SK-N-SH (cell line): ENCODE data around the gene ERLIN1.

Experiments
- EP300 ChIP-seq, 2 experiments: IDR thresholded peaks; 2 replicates each; pipeline versions ENCODE4 v1.4.0 to v1.6.1; 2012; ENCODE audit warnings: borderline replicate concordance in 1 of 2, low read depth in 1 of 2, low read length in 1 of 2
- EZH2phosphoT487 ChIP-seq: fragments of 200-600 bp; sonication (generic); IDR thresholded peaks from 2 replicates; pipeline ENCODE4 v1.6.1; 2017; ENCODE audit warnings: low read depth, mixed run types, mild to moderate bottlenecking, antibody characterized with exemption, moderate library complexity, borderline replicate concordance
- MXI1 ChIP-seq: IDR thresholded peaks from 2 replicates; pipeline ENCODE4 v1.6.1; 2012; ENCODE audit warnings: mild to moderate bottlenecking, low read depth, low read length, improper control_type of control experiment
- NRF1 ChIP-seq: IDR thresholded peaks from 2 replicates; pipeline ENCODE4 v1.6.1; 2012; ENCODE audit warnings: low read depth, mild to moderate bottlenecking, low read length
- POLR2AphosphoS5 ChIP-seq: IDR thresholded peaks from 2 replicates; pipeline ENCODE4 v1.6.1; 2012; ENCODE audit warnings: low read depth, low read length
- RAD21 ChIP-seq: IDR thresholded peaks from 2 replicates; pipeline ENCODE4 v1.6.1; 2012; ENCODE audit warnings: mild to moderate bottlenecking, low read length
- RFX5 ChIP-seq: IDR thresholded peaks from 2 replicates; pipeline ENCODE4 v1.6.1; 2012; ENCODE audit warnings: mild to moderate bottlenecking, improper control_type of control experiment, low read length
- SIN3A ChIP-seq: IDR thresholded peaks from 2 replicates; pipeline ENCODE4 v1.6.1; 2012; ENCODE audit warnings: low read depth, mild to moderate bottlenecking, low read length, moderate library complexity, borderline replicate concordance
- USF1 ChIP-seq: IDR thresholded peaks from 2 replicates; pipeline ENCODE4 v1.4.0; 2012; ENCODE audit warnings: low read depth, borderline replicate concordance
- YY1 ChIP-seq: IDR thresholded peaks from 2 replicates; pipeline ENCODE4 v1.4.0; 2012; ENCODE audit warnings: low read depth, mild to moderate bottlenecking
- ZBTB33 ChIP-seq: IDR thresholded peaks from 2 replicates; pipeline ENCODE4 v1.4.0; 2012; ENCODE audit warnings: low read depth, borderline replicate concordance
- TF ChIP-seq, protein P1 (sequence below): fragments of 200-600 bp; sonication (generic); IDR thresholded peaks from 2 replicates; pipeline ENCODE4 v1.6.1; 2017; ENCODE audit warnings: antibody characterized with exemption, mild to moderate bottlenecking, moderate library complexity
- TF ChIP-seq, protein P2 (sequence below): IDR thresholded peaks from 2 replicates; pipeline ENCODE4 v1.4.0; 2012; ENCODE audit warnings: low read depth
- TF ChIP-seq, protein P3 (sequence below): IDR thresholded peaks from 2 replicates; pipeline ENCODE4 v1.6.1; 2012; ENCODE audit warnings: mild to moderate bottlenecking, low read depth, low read length, moderate library complexity

DNA sequence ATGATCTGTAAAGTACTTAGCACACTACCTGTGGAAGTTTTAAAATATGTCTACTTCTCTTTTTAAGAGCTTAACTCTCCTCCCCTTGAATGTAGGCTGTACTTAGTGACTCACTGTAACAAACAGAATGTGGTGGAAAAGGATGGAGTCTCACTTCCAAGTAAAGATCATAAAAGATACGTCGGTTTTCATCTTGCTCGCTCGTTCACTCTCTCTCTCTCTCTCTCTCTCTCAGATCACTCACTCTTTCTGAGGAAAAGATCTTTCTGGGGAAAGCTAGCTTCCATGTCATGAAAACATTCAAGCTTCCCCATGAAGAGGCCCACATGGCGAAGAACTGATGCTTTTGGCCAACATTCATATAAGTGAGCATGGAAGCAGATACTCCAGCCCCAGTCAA is 38.0 kb upstream of the ERLIN1 start:
- TF ChIP-seq NRF1 (no peak), USF1 (no peak), RFX5 (no peak), SIN3A (no peak), EP300 (IDR thresholded peaks at IDR 0.05; ENCODE audit: borderline replicate concordance in 1 of 2, low read depth in 1 of 2, low read length in 1 of 2) (no peak), YY1 (no peak), RAD21 (no peak), EZH2phosphoT487 (no peak), ZBTB33 (no peak), POLR2AphosphoS5 (no peak), MXI1 (no peak)
- TF ChIP-seq, protein P1, sequence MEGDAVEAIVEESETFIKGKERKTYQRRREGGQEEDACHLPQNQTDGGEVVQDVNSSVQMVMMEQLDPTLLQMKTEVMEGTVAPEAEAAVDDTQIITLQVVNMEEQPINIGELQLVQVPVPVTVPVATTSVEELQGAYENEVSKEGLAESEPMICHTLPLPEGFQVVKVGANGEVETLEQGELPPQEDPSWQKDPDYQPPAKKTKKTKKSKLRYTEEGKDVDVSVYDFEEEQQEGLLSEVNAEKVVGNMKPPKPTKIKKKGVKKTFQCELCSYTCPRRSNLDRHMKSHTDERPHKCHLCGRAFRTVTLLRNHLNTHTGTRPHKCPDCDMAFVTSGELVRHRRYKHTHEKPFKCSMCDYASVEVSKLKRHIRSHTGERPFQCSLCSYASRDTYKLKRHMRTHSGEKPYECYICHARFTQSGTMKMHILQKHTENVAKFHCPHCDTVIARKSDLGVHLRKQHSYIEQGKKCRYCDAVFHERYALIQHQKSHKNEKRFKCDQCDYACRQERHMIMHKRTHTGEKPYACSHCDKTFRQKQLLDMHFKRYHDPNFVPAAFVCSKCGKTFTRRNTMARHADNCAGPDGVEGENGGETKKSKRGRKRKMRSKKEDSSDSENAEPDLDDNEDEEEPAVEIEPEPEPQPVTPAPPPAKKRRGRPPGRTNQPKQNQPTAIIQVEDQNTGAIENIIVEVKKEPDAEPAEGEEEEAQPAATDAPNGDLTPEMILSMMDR: no peak
- TF ChIP-seq, protein P2, sequence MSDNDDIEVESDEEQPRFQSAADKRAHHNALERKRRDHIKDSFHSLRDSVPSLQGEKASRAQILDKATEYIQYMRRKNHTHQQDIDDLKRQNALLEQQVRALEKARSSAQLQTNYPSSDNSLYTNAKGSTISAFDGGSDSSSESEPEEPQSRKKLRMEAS: no peak
- TF ChIP-seq, protein P3, sequence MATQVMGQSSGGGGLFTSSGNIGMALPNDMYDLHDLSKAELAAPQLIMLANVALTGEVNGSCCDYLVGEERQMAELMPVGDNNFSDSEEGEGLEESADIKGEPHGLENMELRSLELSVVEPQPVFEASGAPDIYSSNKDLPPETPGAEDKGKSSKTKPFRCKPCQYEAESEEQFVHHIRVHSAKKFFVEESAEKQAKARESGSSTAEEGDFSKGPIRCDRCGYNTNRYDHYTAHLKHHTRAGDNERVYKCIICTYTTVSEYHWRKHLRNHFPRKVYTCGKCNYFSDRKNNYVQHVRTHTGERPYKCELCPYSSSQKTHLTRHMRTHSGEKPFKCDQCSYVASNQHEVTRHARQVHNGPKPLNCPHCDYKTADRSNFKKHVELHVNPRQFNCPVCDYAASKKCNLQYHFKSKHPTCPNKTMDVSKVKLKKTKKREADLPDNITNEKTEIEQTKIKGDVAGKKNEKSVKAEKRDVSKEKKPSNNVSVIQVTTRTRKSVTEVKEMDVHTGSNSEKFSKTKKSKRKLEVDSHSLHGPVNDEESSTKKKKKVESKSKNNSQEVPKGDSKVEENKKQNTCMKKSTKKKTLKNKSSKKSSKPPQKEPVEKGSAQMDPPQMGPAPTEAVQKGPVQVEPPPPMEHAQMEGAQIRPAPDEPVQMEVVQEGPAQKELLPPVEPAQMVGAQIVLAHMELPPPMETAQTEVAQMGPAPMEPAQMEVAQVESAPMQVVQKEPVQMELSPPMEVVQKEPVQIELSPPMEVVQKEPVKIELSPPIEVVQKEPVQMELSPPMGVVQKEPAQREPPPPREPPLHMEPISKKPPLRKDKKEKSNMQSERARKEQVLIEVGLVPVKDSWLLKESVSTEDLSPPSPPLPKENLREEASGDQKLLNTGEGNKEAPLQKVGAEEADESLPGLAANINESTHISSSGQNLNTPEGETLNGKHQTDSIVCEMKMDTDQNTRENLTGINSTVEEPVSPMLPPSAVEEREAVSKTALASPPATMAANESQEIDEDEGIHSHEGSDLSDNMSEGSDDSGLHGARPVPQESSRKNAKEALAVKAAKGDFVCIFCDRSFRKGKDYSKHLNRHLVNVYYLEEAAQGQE: no peak
